ENCODE results near the gene HOXC10.

Gene HOXC10

GRCh38 chr12:54001283-54002187, 16.6 kb downstream of the HOXC10 start:
- DNase-seq = no peak

GRCh38 chr12:54002278-54002914, 17.4 kb downstream of the HOXC10 start:
- no peak for DNase-seq

- no peak for DNase-seq
Measured at GRCh38 chr12:54002915-54003389, 18.0 kb downstream of the HOXC10 start.

GRCh38 chr12:54003625-54004024, 18.7 kb downstream of the HOXC10 start:
- no peak for DNase-seq

GRCh38 chr12:54004063-54004840, 19.3 kb downstream of the HOXC10 start:
- no peak for DNase-seq

- DNase-seq = no peak
Measured at GRCh38 chr12:54004841-54005530, 20.0 kb downstream of the HOXC10 start.

- no peak for DNase-seq
Measured at GRCh38 chr12:54005531-54005852, 20.5 kb downstream of the HOXC10 start.

- DNase-seq = peak in 52 of 56 donors; percentile 5 to 87 (median 56)
Measured at GRCh38 chr12:54005853-54006558, 21.1 kb downstream of the HOXC10 start.

GRCh38 chr12:54006559-54007220, 21.7 kb downstream of the HOXC10 start:
- no peak for DNase-seq

GRCh38 chr12:54007538-54008259, 22.8 kb downstream of the HOXC10 start:
- no peak for DNase-seq

GRCh38 chr12:54008260-54008552, 23.3 kb downstream of the HOXC10 start:
- DNase-seq = no peak

- DNase-seq = no peak
Measured at GRCh38 chr12:54009171-54010052, 24.5 kb downstream of the HOXC10 start.

GRCh38 chr12:54010053-54010971, 25.4 kb downstream of the HOXC10 start:
- DNase-seq = no peak

- no peak for DNase-seq
Measured at GRCh38 chr12:54010972-54011664, 26.2 kb downstream of the HOXC10 start.

GRCh38 chr12:54011665-54012532, 27.0 kb downstream of the HOXC10 start:
- no peak for DNase-seq

All from nucleus accumbens (tissue), 56 donors.